ENCODE results near the gene ZNF335.

The ZNF335 gene

DNA sequence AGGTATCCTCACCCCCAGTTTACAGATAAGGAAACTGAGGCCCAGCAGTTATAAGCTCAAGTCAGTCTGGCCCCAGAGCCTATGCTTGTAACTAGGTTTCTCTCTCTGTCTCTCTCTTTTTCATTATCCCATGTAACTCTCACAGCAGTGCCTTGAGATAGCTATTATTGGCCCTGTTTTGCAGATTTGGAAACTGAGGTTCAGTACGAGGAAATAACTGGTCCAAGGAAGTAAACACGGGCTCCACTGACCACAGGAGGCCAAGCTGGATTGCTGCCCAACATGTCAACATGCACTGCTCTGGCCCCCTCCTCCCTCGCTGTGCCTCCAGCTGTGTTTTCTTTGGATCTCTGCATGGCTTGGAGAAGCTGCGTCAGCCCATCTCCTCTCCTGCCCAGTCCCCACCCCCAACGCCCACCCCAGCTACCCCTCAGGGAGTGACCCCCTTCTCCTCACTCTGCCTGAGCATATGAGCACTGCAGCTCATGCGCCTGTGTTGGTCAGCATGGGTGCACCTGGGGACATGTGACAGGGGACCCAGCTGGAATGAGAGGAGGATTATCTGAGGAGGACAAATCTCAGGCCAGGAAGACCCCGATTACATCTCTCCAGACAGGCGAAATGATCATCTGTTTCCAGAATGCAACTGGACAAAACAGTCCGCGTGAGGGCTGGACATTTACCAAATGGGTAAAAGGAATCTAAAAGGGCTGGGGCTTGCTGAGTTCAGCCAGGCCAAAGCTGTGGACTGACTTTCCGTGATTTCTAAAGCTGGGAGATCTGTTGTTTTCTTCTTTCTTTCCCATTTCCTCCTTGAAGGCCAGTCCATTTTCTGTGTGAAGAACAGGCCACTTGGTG is 52.2 kb downstream of the ZNF335 start:
- Histone ChIP-seq H3K36me3 (ENCODE audit: control insufficient read depth in 1 of 2, insufficient read depth in 2 of 2, low read depth in 1 of 2, low read length in 2 of 2) (no peaks in the 10 kb centered on the region), H2BK5ac (ENCODE audit: low read depth, low read length, poor library complexity, severe bottlenecking) (no peak overlapping the region), H3K4ac (ENCODE audit: low read depth in 1 of 2, low read length in 2 of 2) (no peak overlapping the region), H3K4me2 (ENCODE audit: low read length, poor library complexity, severe bottlenecking) (no peak overlapping the region), H2BK120ac (ENCODE audit: low read depth, low read length) (peak overlapping the region; percentile 27), H2BK15ac (ENCODE audit: low read depth, poor library complexity, severe bottlenecking) (no peak overlapping the region), H4K8ac (ENCODE audit: low read length) (peak overlapping the region; percentile 2), H4K91ac (ENCODE audit: low read length) (no peak overlapping the region), H3K4me3 (ENCODE audit: insufficient read depth in 1 of 2, low read depth in 1 of 2, low read length in 2 of 2) (no peak overlapping the region), H3K27ac (ENCODE audit: low read length, poor library complexity, severe bottlenecking) (peak overlapping the region; percentile 55), H3K14ac (ENCODE audit: low read length in 2 of 2) (peak overlapping the region in 1 of 2 experiments; percentile 58), H3K79me1 (replicated peaks; ENCODE audit: low read length, poor library complexity, severe bottlenecking) (no peaks in the 10 kb centered on the region), H3K9ac (ENCODE audit: low read length) (peak overlapping the region; percentile 74), H3K9me3 (ENCODE audit: control insufficient read depth, low read length) (no peaks in the 10 kb centered on the region), H3K18ac (ENCODE audit: low read depth in 1 of 2, low read length in 2 of 2) (no peak overlapping the region), H3K23ac (ENCODE audit: low read length in 2 of 2) (no peak overlapping the region), H3K4me1 (ENCODE audit: control insufficient read depth, insufficient read depth, low read depth, low read length) (peaks cover 21% of the 10 kb centered on the region), H3K27me3 (ENCODE audit: control insufficient read depth in 1 of 2, insufficient read depth in 1 of 2, low read length in 2 of 2) (no peaks in the 10 kb centered on the region), H2AK5ac (ENCODE audit: low read length, severe bottlenecking) (no peak overlapping the region), H2AFZ (ENCODE audit: low read depth, low read length) (no peak overlapping the region), H2BK12ac (ENCODE audit: low read length in 2 of 2) (peak overlapping the region; percentile 1 to 37)
- WGBS: 74% methylated on average over 10 of the region's 11 CpGs
- DNase-seq: peak; percentile 45

DNA sequence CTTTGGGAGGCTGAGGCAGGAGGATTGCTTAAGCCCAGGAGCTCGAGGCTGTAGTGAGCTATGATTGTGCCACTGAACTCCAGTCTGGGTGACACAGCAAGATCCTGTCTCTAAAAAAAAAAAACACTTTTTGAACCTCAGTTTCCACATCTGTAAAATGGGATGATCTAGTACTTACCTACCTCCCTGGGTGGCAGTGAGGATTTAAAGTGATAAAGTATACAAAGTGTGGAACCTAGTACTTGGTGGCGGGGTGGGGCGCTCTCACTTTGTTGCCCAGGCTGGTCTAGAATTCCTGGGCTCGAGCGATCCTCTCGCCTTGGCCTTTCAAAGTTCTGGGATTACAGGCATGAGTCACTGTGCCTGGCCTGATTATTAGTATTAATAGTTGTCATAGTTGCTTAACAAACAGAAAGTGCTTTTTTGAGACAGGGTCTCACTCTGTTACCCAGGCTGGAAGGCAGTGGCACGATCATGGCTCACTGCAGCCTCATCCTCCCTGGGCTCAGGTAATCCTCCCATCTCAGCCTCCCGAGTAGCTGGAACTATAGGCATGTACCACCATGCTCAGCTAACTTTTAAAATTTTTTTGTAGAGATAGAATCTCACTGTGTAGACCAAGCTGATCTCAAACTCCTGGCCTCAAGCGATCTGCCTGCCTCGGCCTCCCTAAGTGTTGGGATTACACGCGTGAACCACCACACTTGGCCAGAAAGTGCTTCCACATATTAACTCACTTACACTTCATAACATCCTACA is 53.0 kb downstream of the ZNF335 start:
- Histone ChIP-seq H3K9me3 (ENCODE audit: control insufficient read depth, low read length) (no peaks in the 10 kb centered on the region), H2BK12ac (ENCODE audit: low read length in 2 of 2) (peak overlapping the region in 1 of 2 experiments; percentile 23), H3K27me3 (ENCODE audit: control insufficient read depth in 1 of 2, insufficient read depth in 1 of 2, low read length in 2 of 2) (no peaks in the 10 kb centered on the region), H3K9ac (ENCODE audit: low read length) (peak overlapping the region; percentile 74), H4K91ac (ENCODE audit: low read length) (no peak overlapping the region), H2AK5ac (ENCODE audit: low read length, severe bottlenecking) (no peak overlapping the region), H3K27ac (ENCODE audit: low read length, poor library complexity, severe bottlenecking) (no peak overlapping the region), H2BK5ac (ENCODE audit: low read depth, low read length, poor library complexity, severe bottlenecking) (no peak overlapping the region), H2BK15ac (ENCODE audit: low read depth, poor library complexity, severe bottlenecking) (no peak overlapping the region), H3K4me3 (ENCODE audit: insufficient read depth in 1 of 2, low read depth in 1 of 2, low read length in 2 of 2) (no peak overlapping the region), H3K4ac (ENCODE audit: low read depth in 1 of 2, low read length in 2 of 2) (no peak overlapping the region), H3K4me1 (ENCODE audit: control insufficient read depth, insufficient read depth, low read depth, low read length) (peaks cover 16% of the 10 kb centered on the region), H3K23ac (ENCODE audit: low read length in 2 of 2) (no peak overlapping the region), H3K18ac (ENCODE audit: low read depth in 1 of 2, low read length in 2 of 2) (no peak overlapping the region), H3K79me1 (replicated peaks; ENCODE audit: low read length, poor library complexity, severe bottlenecking) (no peaks in the 10 kb centered on the region), H4K8ac (ENCODE audit: low read length) (peak overlapping the region; percentile 84), H3K4me2 (ENCODE audit: low read length, poor library complexity, severe bottlenecking) (no peak overlapping the region), H2AFZ (ENCODE audit: low read depth, low read length) (no peak overlapping the region), H3K36me3 (ENCODE audit: control insufficient read depth in 1 of 2, insufficient read depth in 2 of 2, low read depth in 1 of 2, low read length in 2 of 2) (no peaks in the 10 kb centered on the region), H2BK120ac (ENCODE audit: low read depth, low read length) (no peak overlapping the region), H3K14ac (ENCODE audit: low read length in 2 of 2) (no peak overlapping the region)
- peak; percentile 42 for DNase-seq
- WGBS: 90% methylated on average over 12 of the region's 12 CpGs

GRCh38 chr20:45918182-45918737 is 53.7 kb downstream of the ZNF335 start:
- H3K23ac ChIP-seq (ENCODE audit: low read length in 2 of 2): no peak overlapping the region
- H3K4me2 ChIP-seq (ENCODE audit: low read length, poor library complexity, severe bottlenecking): no peak overlapping the region
- H4K91ac ChIP-seq (ENCODE audit: low read length): peak overlapping the region; percentile 78
- H2BK5ac ChIP-seq (ENCODE audit: low read depth, low read length, poor library complexity, severe bottlenecking): no peak overlapping the region
- peak overlapping the region in 1 of 2 experiments; percentile 23 for H2BK12ac ChIP-seq (ENCODE audit: low read length in 2 of 2)
- H3K9ac ChIP-seq (ENCODE audit: low read length): peak overlapping the region; percentile 74
- H4K8ac ChIP-seq (ENCODE audit: low read length): peak overlapping the region; percentile 84
- H3K79me1 ChIP-seq (replicated peaks; ENCODE audit: low read length, poor library complexity, severe bottlenecking): no peaks in the 10 kb centered on the region
- H2AFZ ChIP-seq (ENCODE audit: low read depth, low read length): peak overlapping the region; percentile 15
- no peak overlapping the region for H3K4me3 ChIP-seq (ENCODE audit: insufficient read depth in 1 of 2, low read depth in 1 of 2, low read length in 2 of 2)
- no peak overlapping the region for H2BK15ac ChIP-seq (ENCODE audit: low read depth, poor library complexity, severe bottlenecking)
- peak overlapping the region; percentile 66 to 77 for H3K18ac ChIP-seq (ENCODE audit: low read depth in 1 of 2, low read length in 2 of 2)
- H3K4me1 ChIP-seq (ENCODE audit: control insufficient read depth, insufficient read depth, low read depth, low read length): peaks cover 15% of the 10 kb centered on the region
- peak overlapping the region; percentile 87 for H2BK120ac ChIP-seq (ENCODE audit: low read depth, low read length)
- no peaks in the 10 kb centered on the region for H3K9me3 ChIP-seq (ENCODE audit: control insufficient read depth, low read length)
- no peaks in the 10 kb centered on the region for H3K27me3 ChIP-seq (ENCODE audit: control insufficient read depth in 1 of 2, insufficient read depth in 1 of 2, low read length in 2 of 2)
- no peak overlapping the region for H3K14ac ChIP-seq (ENCODE audit: low read length in 2 of 2)
- H3K4ac ChIP-seq (ENCODE audit: low read depth in 1 of 2, low read length in 2 of 2): peak overlapping the region in 1 of 2 experiments; percentile 4
- WGBS: 61% methylated on average over 5 of the region's 5 CpGs
- H2AK5ac ChIP-seq (ENCODE audit: low read length, severe bottlenecking): peak overlapping the region; percentile 75
- peak; percentile 83 for DNase-seq
- H3K27ac ChIP-seq (ENCODE audit: low read length, poor library complexity, severe bottlenecking): no peak overlapping the region
- H3K36me3 ChIP-seq (ENCODE audit: control insufficient read depth in 1 of 2, insufficient read depth in 2 of 2, low read depth in 1 of 2, low read length in 2 of 2): no peaks in the 10 kb centered on the region

DNA sequence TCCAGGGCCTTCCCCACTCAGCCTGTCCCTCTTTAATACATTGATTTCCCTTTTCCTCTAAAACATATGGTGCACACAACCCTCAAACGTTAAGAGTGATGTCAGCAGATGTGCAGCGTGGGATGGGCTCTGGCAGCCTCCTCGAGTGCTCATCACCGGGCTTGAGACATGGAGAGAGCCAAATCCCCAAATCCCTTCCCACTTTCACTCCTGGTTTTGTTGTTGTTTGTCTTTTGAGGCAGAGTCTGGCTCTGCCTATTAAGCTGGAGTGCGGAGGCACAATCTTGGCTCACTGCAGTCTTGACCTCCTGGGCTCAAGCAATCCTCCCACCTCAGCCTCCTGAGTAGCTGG is 54.2 kb downstream of the ZNF335 start:
- WGBS: 73% methylated on average over 4 of the region's 5 CpGs
- Histone ChIP-seq H3K9me3 (ENCODE audit: control insufficient read depth, low read length) (no peaks in the 10 kb centered on the region), H3K27me3 (ENCODE audit: control insufficient read depth in 1 of 2, insufficient read depth in 1 of 2, low read length in 2 of 2) (no peaks in the 10 kb centered on the region), H4K8ac (ENCODE audit: low read length) (peak overlapping the region; percentile 8), H3K36me3 (ENCODE audit: control insufficient read depth in 1 of 2, insufficient read depth in 2 of 2, low read depth in 1 of 2, low read length in 2 of 2) (no peaks in the 10 kb centered on the region), H2BK15ac (ENCODE audit: low read depth, poor library complexity, severe bottlenecking) (no peak overlapping the region), H3K9ac (ENCODE audit: low read length) (no peak overlapping the region), H2AK5ac (ENCODE audit: low read length, severe bottlenecking) (peak overlapping the region; percentile 40), H3K4me2 (ENCODE audit: low read length, poor library complexity, severe bottlenecking) (no peak overlapping the region), H2AFZ (ENCODE audit: low read depth, low read length) (peak overlapping the region; percentile 73), H3K23ac (ENCODE audit: low read length in 2 of 2) (no peak overlapping the region), H4K91ac (ENCODE audit: low read length) (no peak overlapping the region), H3K14ac (ENCODE audit: low read length in 2 of 2) (peak overlapping the region in 1 of 2 experiments; percentile 74), H2BK12ac (ENCODE audit: low read length in 2 of 2) (peak overlapping the region in 1 of 2 experiments; percentile 83), H3K18ac (ENCODE audit: low read depth in 1 of 2, low read length in 2 of 2) (peak overlapping the region; percentile 0 to 79), H3K79me1 (replicated peaks; ENCODE audit: low read length, poor library complexity, severe bottlenecking) (no peaks in the 10 kb centered on the region), H3K27ac (ENCODE audit: low read length, poor library complexity, severe bottlenecking) (no peak overlapping the region), H2BK5ac (ENCODE audit: low read depth, low read length, poor library complexity, severe bottlenecking) (no peak overlapping the region), H2BK120ac (ENCODE audit: low read depth, low read length) (no peak overlapping the region), H3K4me3 (ENCODE audit: insufficient read depth in 1 of 2, low read depth in 1 of 2, low read length in 2 of 2) (no peak overlapping the region), H3K4me1 (ENCODE audit: control insufficient read depth, insufficient read depth, low read depth, low read length) (peaks cover 15% of the 10 kb centered on the region), H3K4ac (ENCODE audit: low read depth in 1 of 2, low read length in 2 of 2) (peak overlapping the region; percentile 44 to 80)
- peak; percentile 30 for DNase-seq
